Activated T-helper 2 cell treated with anti-CD3 and anti-CD28 coated beads, Interferon-gamma antibody, Interleukin-2, Interleukin-4, amounts not matched to agents 10 μg/mL and 5 μg/mL and 100 μg/mL, durations not matched to agents 14 hours and 24 hours and 36 hours (primary cell): ENCODE measurements around the gene SAMD4A. TPM values are rescaled to one million over a fixed set of nuclear protein-coding genes. Genes with fewer than 3 reads are reported as not detected.

Experiments used
- DNase-seq: peaks from one replicate; pipeline ENCODE4 v3.0.0; 2021; ENCODE audit warnings: low spot score
- H3K27ac Mint-ChIP-seq: one replicate; pipeline ENCODE4 v1.8.0; 2021; ENCODE audit warnings: mixed read lengths
- H3K27me3 Mint-ChIP-seq: one replicate; pipeline ENCODE4 v1.8.0; 2021; ENCODE audit warnings: low read depth, mixed read lengths
- H3K36me3 Mint-ChIP-seq: one replicate; pipeline ENCODE4 v1.8.0; 2021; ENCODE audit warnings: low read depth, mixed read lengths
- H3K4me1 Mint-ChIP-seq: one replicate; pipeline ENCODE4 v1.8.0; 2021; ENCODE audit warnings: low read depth, mixed read lengths
- H3K4me3 Mint-ChIP-seq: one replicate; pipeline ENCODE4 v1.8.0; 2021; ENCODE audit warnings: low read depth, mild to moderate bottlenecking, moderate library complexity, mixed read lengths
- H3K9me3 Mint-ChIP-seq: one replicate; pipeline ENCODE4 v1.8.0; 2021; ENCODE audit warnings: mixed read lengths
- intact Hi-C: fragments of 100-400 bp; cut with micrococcal nuclease; formaldehyde crosslinking; loops from one replicate; pipeline ENCODE4 v1.15.1; 2023
- total RNA-seq: library from RNA; stranded (reverse); gene quantifications from 2 replicates; pipeline ENCODE4 v1.2.3, GENCODE V29; 2022

SAMD4A gene
- total RNA-seq, 1 donor from 2014 or later: 4.3 TPM

DNA sequence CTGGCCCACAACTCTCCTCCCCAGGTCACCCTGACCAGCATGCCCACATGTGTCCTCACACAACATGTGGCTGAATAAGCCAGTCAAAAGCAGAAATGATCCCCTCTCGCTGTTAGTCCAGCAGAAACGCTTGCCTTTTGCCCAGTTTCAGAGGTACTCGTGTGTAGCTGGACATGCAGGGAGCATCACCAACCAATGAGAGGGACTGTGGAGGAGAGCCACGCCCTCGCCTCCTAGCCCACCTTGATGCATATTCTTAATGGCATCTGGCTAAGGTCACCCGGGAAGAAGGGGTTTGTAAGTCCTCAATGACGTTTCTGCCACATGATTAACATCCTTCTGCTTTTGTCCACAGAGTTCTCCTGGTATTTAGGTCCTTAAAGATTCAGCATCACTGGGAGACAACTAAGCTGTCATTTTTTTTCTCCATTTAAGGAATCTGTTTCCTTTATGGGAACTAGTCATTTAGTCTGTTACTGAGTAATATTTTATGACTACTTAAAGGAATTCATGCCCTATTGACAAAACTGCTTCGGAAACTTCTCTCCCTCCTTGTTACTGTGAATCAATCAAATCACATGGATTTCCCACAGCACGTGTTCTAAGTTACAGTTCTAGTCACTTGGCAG is 201.7 kb downstream of the SAMD4A start:
- intact Hi-C loops: no loop called here
- peaks cover 3% of the 10 kb centered on the region for H3K36me3 Mint-ChIP-seq

GRCh38 chr14:54769951-54770863 is 203.3 kb downstream of the SAMD4A start:
- Mint-ChIP-seq H3K9me3 (no peaks in the 10 kb centered on the region), H3K27me3 (peaks cover 19% of the 10 kb centered on the region), H3K36me3 (no peaks in the 10 kb centered on the region), H3K27ac (no peak overlapping the region), H3K4me1 (peaks cover 36% of the 10 kb centered on the region), H3K4me3 (no peak overlapping the region)
- intact Hi-C loops: loop anchor here (5.0 kb wide), 1 partner anchor 143 kb away; no protein-coding TSS in a partner anchor
- no peak for DNase-seq

More for the DNA sequence above, 201.7 kb downstream of the SAMD4A start:
- no peak overlapping the region for H3K4me3 Mint-ChIP-seq
- peaks cover 14% of the 10 kb centered on the region for H3K27me3 Mint-ChIP-seq
- peaks cover 26% of the 10 kb centered on the region for H3K4me1 Mint-ChIP-seq
- no peak for DNase-seq
- H3K9me3 Mint-ChIP-seq: no peaks in the 10 kb centered on the region
- H3K27ac Mint-ChIP-seq: no peak overlapping the region

- peaks cover 44% of the 10 kb centered on the region for H3K4me1 Mint-ChIP-seq
- no peaks in the 10 kb centered on the region for H3K36me3 Mint-ChIP-seq
- intact Hi-C loops: loop anchor here (2.0 to 5.0 kb wide), 4 partner anchors 71 to 144 kb away; no protein-coding TSS in a partner anchor
- no peak for DNase-seq
- H3K27me3 Mint-ChIP-seq: peaks cover 24% of the 10 kb centered on the region
- H3K4me3 Mint-ChIP-seq: no peak overlapping the region
- no peaks in the 10 kb centered on the region for H3K9me3 Mint-ChIP-seq
- no peak overlapping the region for H3K27ac Mint-ChIP-seq
Observed at GRCh38 chr14:54771411-54772027, 204.6 kb downstream of the SAMD4A start.

- Mint-ChIP-seq H3K4me3 (peak overlapping the region; percentile 35), H3K4me1 (peaks cover 47% of the 10 kb centered on the region), H3K36me3 (peaks cover 5% of the 10 kb centered on the region), H3K27me3 (peaks cover 28% of the 10 kb centered on the region), H3K27ac (peak overlapping the region; percentile 76), H3K9me3 (no peaks in the 10 kb centered on the region)
- no peak for DNase-seq
- intact Hi-C loops: loop anchor here (2.0 to 5.0 kb wide), 4 partner anchors 72 to 145 kb away; no protein-coding TSS in a partner anchor
Observed at GRCh38 chr14:54772451-54772881, 205.5 kb downstream of the SAMD4A start.

GRCh38 chr14:54773171-54774006 is 206.5 kb downstream of the SAMD4A start:
- Mint-ChIP-seq H3K36me3 (peaks cover 5% of the 10 kb centered on the region), H3K27ac (peak overlapping the region; percentile 76), H3K4me1 (peaks cover 51% of the 10 kb centered on the region), H3K9me3 (no peaks in the 10 kb centered on the region), H3K4me3 (peak overlapping the region; percentile 35), H3K27me3 (peaks cover 32% of the 10 kb centered on the region)
- peak; percentile 77 for DNase-seq
- intact Hi-C loops: loop anchor here (1.0 to 5.0 kb wide), 11 partner anchors 16 to 332 kb away; partner anchors contain the start of genes CGRRF1 and CNIH1

- no peak for DNase-seq
- Mint-ChIP-seq H3K27me3 (peaks cover 27% of the 10 kb centered on the region), H3K27ac (no peak overlapping the region), H3K4me3 (no peak overlapping the region), H3K4me1 (peaks cover 49% of the 10 kb centered on the region), H3K36me3 (peaks cover 5% of the 10 kb centered on the region), H3K9me3 (no peaks in the 10 kb centered on the region)
- intact Hi-C loops: loop anchor here (1.0 to 5.0 kb wide), 2 partner anchors 31 to 148 kb away; no protein-coding TSS in a partner anchor
Observed at GRCh38 chr14:54774824-54775223, 207.9 kb downstream of the SAMD4A start.

GRCh38 chr14:54775486-54776140 is 208.7 kb downstream of the SAMD4A start:
- no peaks in the 10 kb centered on the region for H3K9me3 Mint-ChIP-seq
- H3K27ac Mint-ChIP-seq: no peak overlapping the region
- H3K4me1 Mint-ChIP-seq: peaks cover 49% of the 10 kb centered on the region
- peaks cover 26% of the 10 kb centered on the region for H3K27me3 Mint-ChIP-seq
- intact Hi-C loops: no loop called here
- H3K36me3 Mint-ChIP-seq: peaks cover 5% of the 10 kb centered on the region
- DNase-seq: no peak
- H3K4me3 Mint-ChIP-seq: no peak overlapping the region

GRCh38 chr14:54776361-54777001 is 209.6 kb downstream of the SAMD4A start:
- Mint-ChIP-seq H3K27me3 (peaks cover 35% of the 10 kb centered on the region), H3K4me1 (peaks cover 49% of the 10 kb centered on the region), H3K4me3 (peak overlapping the region; percentile 51), H3K36me3 (peaks cover 5% of the 10 kb centered on the region), H3K27ac (peak overlapping the region; percentile 72), H3K9me3 (no peaks in the 10 kb centered on the region)
- DNase-seq: peak; percentile 59
- intact Hi-C loops: no loop called here

DNA sequence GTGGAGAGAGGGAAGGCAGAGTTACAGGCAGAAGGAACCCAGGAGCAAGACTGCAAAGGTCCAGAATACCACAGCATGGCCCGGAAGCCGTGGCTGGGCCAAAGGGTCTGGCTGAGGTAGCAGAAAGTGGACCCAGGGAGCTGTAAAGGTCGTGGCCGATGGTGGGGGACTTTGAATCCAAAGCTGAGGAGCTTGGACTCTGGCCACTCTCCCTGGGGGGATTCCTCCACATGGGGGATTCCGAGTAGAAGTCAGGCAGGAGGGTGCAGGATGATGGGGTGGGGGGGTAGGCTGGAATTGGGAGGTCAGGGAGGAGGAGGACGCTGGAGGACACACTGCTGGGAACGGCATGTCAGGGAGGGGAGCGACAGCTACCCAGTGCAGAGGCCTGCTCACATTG is 210.5 kb downstream of the SAMD4A start:
- no peak for DNase-seq
- intact Hi-C loops: no loop called here
- Mint-ChIP-seq H3K27ac (peak overlapping the region; percentile 72), H3K4me3 (peak overlapping the region; percentile 51), H3K4me1 (peaks cover 44% of the 10 kb centered on the region), H3K27me3 (peaks cover 40% of the 10 kb centered on the region), H3K9me3 (no peaks in the 10 kb centered on the region), H3K36me3 (peaks cover 5% of the 10 kb centered on the region)

DNA sequence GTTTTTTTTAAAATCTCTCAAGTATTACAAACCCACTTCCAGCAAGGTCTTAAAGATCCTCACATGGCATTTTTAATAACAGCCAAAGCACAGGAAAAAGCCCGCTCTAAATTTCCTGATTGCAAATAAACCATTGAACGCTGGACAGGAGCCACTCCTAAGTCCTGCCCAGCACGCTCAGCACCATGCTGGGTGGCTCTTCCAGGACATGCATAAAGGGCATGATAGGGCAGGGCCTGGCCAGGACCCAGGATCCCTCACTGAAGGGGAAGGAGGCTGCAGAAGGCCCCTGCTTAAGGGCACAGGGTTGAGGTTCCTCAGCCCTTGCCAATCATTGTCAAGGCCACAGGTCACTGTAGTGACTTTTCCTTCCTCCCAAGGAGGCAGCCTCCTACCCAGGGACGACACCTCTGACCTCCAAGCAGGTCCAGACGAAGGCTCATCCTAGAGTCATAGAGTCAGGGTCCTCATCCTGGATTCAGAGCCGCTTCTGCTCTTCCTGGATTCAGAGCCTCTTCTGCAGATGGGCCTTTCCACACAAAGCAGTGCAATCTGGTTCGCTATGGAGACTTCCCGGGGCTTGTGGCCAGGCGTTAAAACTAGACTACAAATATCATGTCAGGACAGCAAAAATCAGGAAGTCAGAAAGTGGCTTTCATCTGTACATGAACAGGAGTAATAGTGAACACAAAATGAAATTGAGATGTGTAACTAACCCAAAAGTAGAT is 211.9 kb downstream of the SAMD4A start:
- H3K36me3 Mint-ChIP-seq: peaks cover 5% of the 10 kb centered on the region
- peaks cover 45% of the 10 kb centered on the region for H3K27me3 Mint-ChIP-seq
- intact Hi-C loops: no loop called here
- H3K9me3 Mint-ChIP-seq: no peaks in the 10 kb centered on the region
- H3K27ac Mint-ChIP-seq: no peak overlapping the region
- H3K4me3 Mint-ChIP-seq: no peak overlapping the region
- H3K4me1 Mint-ChIP-seq: peaks cover 39% of the 10 kb centered on the region
- no peak for DNase-seq

- Mint-ChIP-seq H3K36me3 (peaks cover 5% of the 10 kb centered on the region), H3K27ac (no peak overlapping the region), H3K9me3 (no peaks in the 10 kb centered on the region), H3K4me3 (no peak overlapping the region), H3K4me1 (peaks cover 27% of the 10 kb centered on the region), H3K27me3 (peaks cover 37% of the 10 kb centered on the region)
- DNase-seq: no peak
- intact Hi-C loops: no loop called here
Observed at GRCh38 chr14:54781080-54781479, 214.2 kb downstream of the SAMD4A start.
